SW 1271 (cell line): ENCODE measurements around the gene TMEM223.
"Not testable (repeated sequence)": the region's sequence is repeated elsewhere in the genome, so short reads cannot be mapped to it uniquely, and the experiment has no call there.

Experiments used
- DNase-seq, 2 experiments: peaks; one replicate each; lab custom pipeline; 2025; lab: John Stamatoyannopoulos, UW

The TMEM223 gene

DNA sequence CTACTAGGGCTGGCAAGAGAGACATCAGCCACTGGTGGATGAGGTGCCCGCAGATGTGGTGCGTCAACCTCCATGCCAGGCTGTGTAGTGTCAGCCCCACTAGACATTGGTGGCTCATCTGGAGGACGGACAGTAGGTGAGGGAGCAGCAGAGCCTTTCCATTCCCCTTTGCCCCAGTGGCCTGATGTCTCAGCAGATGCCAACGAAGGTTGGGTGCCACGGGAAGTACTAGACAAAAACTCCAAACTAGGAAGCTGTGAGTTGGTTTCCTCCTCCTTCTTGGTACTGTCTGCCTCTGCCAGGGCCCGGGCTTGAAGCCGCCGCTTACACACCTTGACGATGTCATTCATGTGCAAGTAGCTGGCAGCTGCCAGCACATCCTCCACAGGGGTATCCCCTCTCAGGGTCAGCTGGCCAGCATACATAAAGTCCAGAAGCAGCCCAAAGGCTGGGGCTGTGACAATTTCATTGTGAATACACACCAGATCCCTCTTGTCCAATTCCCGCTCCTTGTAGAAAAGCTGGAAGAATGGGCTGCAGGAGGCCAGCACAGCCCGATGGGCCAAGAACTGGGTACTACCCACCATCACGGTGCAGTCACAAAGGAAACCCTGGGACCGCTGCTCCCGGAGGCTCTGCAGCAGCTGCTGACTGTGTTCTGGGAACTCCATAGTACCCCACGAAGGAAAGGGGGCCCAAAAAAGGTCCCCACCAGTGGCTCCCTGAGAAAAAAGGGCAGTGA, 38.6 kb downstream of the TMEM223 start:
- DNase-seq, result no peak

- DNase-seq, result no peak
These were observed 39.5 kb downstream of the TMEM223 start for GRCh38 chr11:62752177-62752785.

DNA sequence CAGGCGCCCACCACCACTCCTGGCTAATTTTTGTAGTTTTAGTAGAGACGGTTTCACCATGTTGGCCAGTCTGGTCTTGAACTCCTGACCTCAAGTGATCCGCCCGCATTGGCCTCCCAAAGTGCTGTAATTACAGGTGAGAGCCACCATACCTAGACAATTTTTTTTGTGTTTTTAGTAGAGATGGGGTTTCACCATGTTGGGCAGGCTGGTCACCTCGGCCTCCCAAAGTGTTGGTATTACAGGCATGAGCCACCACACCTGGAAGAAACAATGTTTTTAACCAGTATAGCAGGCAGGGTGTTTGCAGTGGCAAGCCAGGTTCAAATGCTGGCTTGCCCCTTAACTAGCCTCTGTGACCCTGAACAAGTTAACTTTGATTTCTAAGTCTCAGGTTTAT, 41.9 kb downstream of the TMEM223 start:
- DNase-seq, result not testable (repeated sequence)

GRCh38 chr11:62747475-62748160, 44.2 kb downstream of the TMEM223 start:
- no peak for DNase-seq
